Cardiac septum (tissue), 1 donor: Measurements from ENCODE around the gene CBFA2T2. TPM values are rescaled to one million over a fixed set of nuclear protein-coding genes. Genes with fewer than 3 reads are reported as not detected.
"Not testable (repeated sequence)": the region's sequence is repeated elsewhere in the genome, so short reads cannot be mapped to it uniquely, and the experiment has no call there.

Experiments used
- DNase-seq: peaks from one replicate; pipeline ENCODE4 v3.0.0-alpha.2; 2020; ENCODE audit warnings: low spot score
- intact Hi-C: fragments of 100-400 bp; cut with DNase I; formaldehyde crosslinking; loops from one replicate; pipeline ENCODE4 v1.14.0; 2022
- total RNA-seq: library from RNA; stranded (reverse); fragmentation: NEBNext Ultra II Directional; extraction: Animal tissue kit (Norgen Biotek cat#: 25700); gene quantifications from one replicate; pipeline ENCODE4 v1.2.1, GENCODE V29; 2021
- donor health status: DM: no; HTN: no; CAD: no.

Gene CBFA2T2
- total RNA-seq, 1 donor from 2014 or later, result 11.2 TPM

DNA sequence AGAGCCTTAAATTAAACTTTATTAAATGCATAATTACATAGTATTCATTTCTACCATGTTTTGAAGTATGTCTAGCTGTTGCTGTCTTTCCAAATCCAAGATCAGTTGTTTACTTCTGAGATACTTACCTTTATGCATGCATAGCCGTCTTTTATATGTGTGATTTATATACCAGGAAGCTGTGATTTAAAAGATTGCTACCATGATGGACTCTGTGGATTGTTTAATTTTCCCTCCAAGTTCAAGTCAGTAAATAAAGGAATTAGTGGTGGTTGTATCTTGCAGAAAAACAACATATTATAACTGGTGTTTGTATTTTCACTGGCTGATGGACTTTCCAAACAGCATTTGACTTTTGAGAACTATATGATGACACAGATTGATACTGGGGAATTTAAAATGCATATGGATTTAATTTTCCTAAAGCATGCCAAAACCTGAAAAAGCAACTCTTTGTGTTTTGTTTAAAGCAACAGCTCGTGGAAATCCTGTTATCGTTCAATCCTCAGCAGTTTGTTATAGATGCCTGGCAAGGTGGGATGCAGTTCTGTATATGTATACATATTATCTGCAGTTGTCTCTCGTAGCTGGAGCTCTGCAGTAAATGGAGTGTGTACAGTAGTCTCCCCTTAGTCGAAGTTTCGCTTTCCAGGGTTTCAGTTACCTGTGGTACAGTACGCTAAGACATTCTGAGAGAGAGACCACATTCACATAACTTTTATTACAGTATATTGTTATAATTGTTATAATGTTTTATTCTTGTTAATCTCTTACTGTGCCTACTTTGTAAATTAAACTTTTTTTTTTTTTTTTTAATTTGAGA lies 77.1 kb downstream of the CBFA2T2 start:
- no peak for DNase-seq
- intact Hi-C loops, result no loop called here

DNA sequence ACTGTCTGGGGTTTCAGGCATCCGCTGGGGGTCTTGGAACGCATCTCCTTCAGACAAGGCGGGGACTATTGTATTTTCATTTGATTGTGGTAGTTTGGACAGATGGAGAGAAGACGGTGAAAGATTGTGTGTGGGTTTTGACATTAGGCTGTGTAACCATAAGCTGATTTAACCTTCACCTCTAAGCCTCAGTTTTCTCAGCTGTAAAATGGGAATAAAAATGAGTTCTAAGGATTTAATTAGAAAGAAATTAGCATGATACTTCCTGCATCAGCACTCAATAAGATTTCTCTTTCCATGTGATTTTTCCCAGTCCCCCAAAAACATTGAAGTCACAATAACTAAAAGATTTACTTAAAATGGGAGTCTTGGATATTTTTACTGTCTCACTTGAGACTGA lies 78.1 kb downstream of the CBFA2T2 start:
- intact Hi-C loops, result no loop called here
- DNase-seq, result no peak

DNA sequence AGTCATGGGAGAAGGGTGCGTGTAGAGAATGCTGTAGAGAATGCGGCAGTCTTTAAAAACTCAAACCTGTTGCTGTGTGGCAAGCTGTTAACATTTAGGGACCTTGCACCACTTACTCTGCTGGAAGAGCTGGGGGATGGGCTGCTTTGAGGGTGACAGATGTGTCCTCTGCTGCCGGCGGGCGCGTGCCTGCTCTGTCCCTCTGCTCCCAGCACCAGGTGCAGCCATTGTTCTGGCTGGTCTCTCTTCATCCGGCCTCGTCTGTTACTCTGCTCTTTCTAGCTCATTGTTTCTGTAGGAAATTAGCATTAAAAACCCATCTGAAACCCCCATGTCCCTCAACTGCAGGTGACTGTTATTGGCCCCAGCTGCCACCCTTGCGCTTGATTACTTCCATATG lies 78.5 kb downstream of the CBFA2T2 start:
- intact Hi-C loops, result no loop called here
- DNase-seq, result no peak

DNA sequence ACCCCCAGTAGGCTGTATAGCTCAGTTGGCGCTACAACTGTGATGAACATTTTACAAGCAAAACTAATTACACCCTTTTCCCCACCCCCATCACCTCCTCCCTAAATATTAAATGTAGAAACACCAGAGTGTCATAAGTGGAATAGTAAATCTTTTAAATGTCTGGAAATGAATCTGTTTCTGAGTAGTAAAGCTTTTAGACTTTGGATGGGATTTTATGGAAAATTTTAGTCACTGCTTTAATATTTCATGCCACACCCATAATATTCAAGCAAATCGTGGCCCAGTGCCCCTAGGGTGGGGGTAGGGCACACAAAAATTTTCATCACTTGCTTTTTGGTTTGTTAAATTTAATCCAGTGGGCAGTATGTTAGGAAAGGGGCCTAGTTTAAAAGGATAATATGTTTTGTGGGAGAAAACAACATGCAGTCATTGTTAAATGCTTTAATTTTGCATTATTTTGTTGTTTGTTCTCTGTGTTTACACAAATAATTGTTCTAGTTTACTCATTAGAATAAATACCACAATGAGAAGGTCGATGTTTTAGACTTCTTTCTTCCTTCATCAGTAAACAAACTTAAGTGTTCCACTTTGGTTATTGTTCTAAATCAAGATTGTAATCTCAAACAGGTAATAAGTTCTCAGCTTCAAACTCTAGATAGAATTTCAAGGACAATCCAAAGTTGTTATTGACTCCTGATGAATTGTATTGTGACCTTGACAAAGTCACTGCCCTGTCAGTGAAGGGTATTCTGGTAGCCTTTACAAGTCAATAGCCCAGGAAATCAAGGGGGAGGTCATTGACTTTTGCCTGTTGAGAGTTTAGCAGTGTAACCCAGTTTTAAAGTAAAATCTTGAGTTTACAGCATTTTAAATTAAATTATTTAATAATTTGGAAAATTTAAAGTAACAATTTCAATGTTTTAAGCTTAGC lies 79.2 kb downstream of the CBFA2T2 start:
- DNase-seq, result no peak
- intact Hi-C loops, result no loop called here

DNA sequence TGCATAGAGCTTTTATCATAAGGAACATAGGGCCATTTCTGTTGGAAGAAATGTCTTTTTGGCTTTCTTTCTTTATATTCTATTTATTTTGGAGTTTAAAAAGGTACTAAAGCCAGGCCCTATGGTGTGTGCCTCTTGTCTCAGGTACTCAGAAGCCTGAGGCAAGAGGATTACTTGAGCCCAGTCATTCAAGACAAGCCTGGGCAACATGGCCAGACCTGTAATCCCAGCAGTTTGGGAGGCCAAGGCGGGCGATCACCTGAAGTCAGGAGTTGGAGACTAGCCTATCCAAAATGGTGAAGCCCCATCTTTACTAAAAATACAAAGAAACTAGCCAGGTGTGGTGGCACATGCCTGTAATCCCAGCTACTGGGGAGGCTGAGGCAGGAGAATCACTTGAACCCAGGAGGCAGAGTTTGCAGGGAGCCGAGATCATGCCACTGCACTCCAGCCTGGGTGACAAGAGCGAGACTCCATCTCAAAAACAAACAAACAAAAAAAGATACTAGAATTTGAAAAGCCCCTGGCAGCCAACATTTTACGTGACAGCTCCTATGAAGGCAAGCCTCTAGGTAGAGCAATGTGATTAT lies 80.0 kb downstream of the CBFA2T2 start:
- intact Hi-C loops, result no loop called here
- DNase-seq, result no peak

DNA sequence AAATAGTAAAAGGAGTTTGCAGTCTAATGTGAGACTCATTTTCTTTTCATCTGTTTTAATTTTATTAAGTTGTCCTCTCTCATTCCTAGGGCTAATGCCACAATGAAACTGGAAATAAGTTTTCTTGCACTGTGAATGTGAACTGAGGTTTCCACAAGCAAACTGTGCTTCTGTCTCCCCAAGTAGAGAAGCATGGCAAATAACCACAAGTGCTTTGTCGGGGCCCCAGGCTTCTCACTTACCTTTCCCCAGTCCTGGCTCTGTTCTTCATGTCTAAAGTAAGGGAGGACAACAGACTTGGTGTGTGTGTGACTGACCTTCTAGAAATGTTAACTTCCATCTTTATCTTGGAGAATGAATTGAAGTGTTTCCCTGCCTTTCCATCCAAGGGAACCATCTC lies 80.8 kb downstream of the CBFA2T2 start:
- no peak for DNase-seq
- intact Hi-C loops, result no loop called here

DNA sequence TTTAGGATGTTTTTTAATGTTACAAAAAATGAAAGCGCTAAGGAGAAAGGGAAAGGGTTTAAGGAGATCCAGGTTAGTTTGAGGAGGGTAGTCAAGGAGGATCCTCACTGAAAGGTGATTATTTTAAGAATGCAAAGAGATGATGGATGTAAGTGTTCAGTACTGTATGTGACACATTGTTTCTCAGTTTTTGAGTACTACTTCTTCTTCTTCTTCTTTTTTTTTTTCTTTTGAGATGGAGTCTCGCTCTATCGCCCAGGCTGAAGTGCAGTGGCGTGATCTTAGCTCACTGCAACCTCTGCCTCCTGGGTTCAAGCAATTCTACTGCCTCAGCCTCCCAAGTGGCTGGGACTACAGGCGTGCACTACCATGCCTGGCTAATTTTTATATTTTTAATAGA lies 83.4 kb downstream of the CBFA2T2 start:
- DNase-seq, intact Hi-C loops: not testable (repeated sequence)

DNA sequence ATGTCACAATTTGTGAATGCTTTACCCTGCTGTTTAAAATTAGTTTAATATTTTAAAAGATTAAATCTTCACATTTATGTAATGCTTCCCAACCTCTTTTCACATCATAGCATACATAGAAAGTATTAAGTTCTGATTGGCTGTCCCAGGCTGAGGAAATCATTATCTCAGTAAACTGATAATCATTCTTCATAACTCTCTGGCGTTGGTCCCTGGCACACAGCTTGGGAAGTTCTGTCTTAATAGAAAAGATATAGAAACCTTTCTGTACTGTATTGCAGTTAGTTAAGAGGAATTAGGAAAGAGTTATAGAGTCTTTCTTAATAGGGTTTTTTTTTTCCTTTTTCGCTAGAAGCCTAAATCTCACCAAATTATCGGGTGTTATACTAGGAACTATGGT lies 85.4 kb downstream of the CBFA2T2 start:
- intact Hi-C loops, result no loop called here
- DNase-seq, result no peak

DNA sequence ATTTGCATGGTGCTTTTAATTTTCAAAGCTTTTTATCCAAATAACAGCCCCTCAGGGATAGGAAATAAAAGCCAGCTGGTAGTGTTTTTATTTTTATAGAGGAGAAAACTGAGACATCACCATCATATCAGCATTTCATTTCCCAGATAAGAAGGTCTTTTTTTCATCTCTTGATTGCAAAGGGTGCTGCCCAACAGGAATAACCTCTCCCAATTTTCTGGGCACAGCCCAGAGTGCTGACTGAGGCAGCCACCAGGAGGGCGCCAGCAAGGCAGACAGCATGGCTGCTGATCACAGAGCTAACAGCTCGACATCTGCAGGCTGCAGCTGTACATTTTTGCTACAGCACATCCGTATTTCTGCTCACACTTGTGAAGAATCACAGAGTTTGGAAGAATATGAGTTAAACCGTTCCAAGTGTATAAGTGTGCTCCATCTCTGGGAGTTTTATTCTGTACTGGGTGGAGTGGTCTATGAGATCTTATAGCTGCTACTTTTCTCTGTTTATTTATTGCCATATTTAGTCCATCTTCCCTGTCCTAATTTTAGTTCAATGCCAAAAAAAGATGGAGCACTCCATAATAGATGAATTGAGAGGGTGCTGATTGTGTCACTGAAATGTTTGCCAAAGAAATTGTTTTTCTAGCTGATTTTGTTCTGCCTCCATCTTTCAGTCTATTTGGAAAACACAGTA lies 86.7 kb downstream of the CBFA2T2 start:
- intact Hi-C loops, result no loop called here
- no peak for DNase-seq

DNA sequence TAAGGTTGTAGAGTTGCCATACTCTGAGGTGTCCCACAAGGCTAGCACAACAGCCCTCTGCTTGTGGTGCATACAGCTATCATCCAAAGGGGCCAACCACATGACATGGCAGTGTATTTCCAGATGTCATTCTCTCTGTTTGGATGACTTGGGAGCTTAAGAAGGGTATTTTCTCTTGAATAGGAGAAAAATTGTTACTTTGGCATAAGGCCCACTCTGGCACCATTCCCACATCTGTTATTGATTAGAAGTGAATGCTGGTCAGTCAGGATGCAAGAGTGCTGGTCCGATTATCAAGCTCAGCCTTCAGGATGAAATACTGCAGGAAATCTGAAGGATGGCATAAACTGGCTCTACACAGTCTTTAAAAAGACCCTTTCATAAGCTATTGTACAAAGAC lies 88.6 kb downstream of the CBFA2T2 start:
- intact Hi-C loops, result no loop called here
- DNase-seq, result no peak

DNA sequence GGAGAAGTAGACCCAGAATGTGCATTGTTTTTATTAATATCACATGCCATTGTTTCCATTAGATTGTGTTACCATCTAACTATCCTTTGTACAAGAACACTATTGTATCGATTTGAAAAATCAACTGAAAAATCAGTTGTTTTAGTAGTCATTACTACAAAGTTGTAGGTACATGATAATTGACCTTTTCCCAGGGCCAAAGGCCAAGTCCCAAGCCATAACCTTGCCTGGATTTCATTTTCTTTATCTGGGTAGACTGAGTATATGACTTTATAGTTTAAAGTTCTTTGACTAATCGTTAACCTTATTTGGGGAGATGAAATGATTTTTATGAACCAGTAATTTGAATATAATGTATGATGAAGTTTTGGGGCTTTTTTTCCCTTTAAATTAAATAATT lies 93.2 kb downstream of the CBFA2T2 start:
- intact Hi-C loops, result no loop called here

DNA sequence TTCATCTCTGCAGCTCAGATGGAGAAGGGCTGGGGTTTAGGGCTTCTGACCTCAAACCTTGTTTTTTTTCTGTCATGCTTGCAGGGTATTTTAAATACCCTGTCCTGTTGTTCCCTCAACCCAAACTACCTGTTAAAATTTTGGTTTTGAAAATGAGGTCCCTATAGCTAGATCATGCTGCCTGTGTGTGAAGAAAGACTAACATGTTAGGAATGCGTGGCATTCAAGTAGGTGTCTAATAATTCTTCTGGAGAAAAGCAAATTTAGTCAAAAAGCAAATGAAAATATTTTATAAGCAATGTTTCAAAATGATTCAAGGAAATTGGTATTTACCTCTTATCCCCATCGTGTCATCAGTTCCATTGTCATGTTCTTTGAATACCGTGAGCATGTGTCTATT lies 95.1 kb downstream of the CBFA2T2 start:
- DNase-seq, result no peak
- intact Hi-C loops, result no loop called here

More for the DNA sequence above, 93.2 kb downstream of the CBFA2T2 start:
- no peak for DNase-seq

DNA sequence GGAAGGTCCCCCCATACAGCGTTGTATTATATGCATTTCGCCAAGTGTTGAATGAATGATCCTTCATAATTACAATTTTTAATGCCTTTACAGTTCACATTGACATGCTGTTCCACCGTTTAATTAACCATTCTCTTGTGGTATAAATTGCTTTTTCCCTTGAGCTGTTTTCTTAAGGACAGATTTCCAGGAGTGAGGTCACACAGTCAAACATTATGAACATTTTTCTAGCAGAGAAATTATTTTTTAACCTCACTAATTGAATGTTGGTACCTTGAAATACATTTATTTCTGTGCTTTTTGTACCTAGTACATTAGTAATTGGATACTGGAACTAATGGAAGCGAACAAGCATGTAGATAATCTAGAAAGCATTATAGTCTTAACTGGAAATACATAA lies 95.5 kb downstream of the CBFA2T2 start:
- intact Hi-C loops, result no loop called here
- DNase-seq, result no peak

DNA sequence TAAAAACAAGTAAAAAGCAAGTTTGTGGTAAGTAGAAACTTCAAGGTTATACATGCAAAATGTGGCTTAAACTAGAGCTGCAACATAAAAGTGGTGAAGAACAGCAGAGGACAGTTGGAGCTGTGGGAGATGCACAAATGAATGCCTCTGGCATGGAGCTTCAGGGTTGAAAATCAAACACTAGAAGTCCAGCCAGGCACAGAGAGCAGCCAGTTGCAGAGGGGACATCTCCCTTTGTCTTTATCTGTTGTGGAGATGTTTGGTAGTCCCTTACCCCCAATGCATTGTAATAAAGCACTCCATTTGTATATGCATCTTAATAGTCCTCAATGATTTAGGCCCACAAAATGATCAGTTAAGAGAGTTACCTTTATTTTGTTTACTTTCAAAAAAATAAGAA lies 99.2 kb downstream of the CBFA2T2 start:
- intact Hi-C loops, result no loop called here
- DNase-seq, result no peak

DNA sequence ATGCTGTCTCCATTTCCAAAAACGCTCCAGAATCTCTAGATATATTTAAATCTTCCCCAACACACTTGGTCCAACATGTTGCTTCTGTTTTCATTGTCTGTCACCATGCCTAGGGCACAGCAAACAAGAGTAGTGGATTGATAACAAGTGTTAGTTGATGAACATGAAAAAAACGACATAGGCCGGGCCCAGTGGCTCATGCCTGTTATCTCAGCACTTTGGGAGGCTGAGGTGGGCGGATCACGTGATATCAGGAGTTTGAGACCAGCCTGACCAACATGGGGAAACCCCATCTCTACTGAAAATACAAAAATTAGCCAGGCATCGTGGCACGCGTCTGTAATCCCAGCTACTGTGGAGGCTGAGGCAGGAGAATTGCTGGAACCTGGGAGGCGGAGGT lies 102.0 kb downstream of the CBFA2T2 start:
- intact Hi-C loops, DNase-seq: not testable (repeated sequence)

DNA sequence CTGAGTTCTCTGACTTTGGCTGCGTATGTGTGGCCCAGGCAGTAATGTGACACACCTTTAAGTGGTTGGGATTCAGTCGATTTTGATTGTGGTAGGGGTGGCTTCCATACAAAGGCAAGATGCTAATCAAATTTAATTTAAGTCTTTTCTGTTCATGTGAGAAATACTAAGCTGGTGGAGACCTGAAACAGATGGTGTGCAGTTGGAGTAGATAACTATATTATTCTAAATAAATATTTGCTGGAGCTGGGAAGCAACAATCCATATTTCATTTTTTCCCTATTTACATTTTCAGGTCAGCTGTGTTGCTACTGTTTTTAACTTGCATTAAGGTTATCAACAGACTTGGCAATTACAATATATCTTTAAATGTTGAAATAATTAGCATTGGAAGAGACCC lies 104.8 kb downstream of the CBFA2T2 start:
- DNase-seq, result no peak
- intact Hi-C loops, result no loop called here

DNA sequence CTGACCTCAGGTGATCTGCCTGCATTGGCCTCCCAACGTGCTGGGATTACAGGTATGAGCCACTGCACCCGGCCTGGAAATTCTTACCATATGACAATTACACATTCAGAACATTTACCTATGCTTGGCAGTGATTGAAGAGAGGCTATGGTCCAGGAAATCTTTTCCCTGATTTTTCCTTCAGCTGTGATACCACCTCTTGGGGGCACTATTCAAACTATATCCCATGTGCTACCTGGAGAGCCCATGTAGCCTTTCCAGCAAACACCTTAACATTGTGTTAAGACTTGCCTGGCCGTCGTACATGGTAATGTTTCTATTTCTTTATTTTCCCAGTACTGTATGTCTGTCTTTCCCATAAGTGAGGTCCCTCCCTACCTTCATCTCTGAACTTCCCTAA lies 110.5 kb downstream of the CBFA2T2 start:
- intact Hi-C loops, result no loop called here
- no peak for DNase-seq

DNA sequence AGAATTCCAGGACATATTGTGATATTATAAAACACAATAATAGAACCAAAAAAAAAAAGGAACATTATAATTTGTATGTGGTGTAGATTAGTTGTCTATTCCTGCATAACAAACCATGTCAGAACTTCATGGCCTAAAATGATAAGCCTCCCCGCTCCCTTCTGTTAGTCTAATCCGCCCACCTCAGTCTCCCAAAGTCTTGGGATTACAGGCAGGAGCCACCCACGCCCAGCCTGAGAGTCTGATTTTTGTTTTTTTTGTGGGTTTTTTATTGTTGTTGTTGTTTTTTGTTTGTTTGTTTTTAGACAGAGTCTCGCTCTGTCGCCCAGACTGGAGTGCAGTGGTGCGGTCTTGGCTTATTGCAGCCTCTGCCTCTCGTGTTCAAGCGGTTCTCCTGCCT lies 111.1 kb downstream of the CBFA2T2 start:
- DNase-seq, result no peak
- intact Hi-C loops, result no loop called here

DNA sequence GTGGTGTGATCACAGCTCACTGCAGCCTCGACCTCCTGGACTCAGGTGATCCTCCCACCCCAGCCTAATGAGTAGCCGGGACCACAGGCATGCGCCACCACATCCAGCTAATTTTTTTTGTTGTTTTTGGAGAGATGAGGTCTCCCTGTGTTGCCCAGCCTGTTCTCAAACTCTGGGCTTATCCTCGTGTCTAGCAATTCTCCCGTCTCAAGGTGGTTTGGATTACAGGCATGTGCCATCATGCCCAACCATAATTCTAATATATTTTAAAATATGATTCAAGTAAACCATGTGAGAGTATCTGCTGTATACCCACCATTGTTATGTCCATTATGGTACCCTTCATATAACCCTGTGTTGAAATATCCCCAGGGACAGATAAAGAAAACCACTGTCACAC lies 112.0 kb downstream of the CBFA2T2 start:
- intact Hi-C loops, result no loop called here
- DNase-seq, result no peak
